ENCODE results near the gene ACE. TPM values are rescaled to one million over a fixed set of nuclear protein-coding genes. Genes with fewer than 3 reads are reported as not detected.

The ACE gene
- total and polyA plus RNA-seq, 10 donors, result 0.61 to 17.3 (median 8.2) TPM

DNA sequence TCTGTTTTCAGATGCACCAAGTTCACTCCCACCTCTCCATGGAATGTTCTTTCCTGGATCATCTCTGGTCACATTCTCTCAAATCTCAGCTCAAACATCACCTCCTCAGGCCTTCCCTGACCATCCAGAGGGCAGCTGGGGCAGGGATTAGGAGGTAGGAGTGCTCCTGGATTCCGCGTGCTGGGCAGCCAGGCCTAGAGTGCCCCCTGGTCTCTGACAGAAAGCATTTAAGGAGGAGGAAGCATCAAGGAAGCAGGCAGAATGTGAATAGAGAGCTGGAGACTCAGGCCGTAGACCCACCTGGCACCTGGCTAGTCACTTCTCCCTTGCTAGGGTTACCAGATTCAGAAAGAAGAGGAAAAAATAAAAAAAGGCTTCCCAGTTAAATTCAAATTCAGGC lies 28.2 kb upstream of the ACE start:
- H3K4me3 ChIP-seq, result no peak overlapping the region
- peaks cover 13 to 54% (median 33%) of the 10 kb centered on the region in 6 donors for H3K4me1 ChIP-seq
- 87 to 96% (median 91%) methylated on average over 3 of the region's 3 CpGs for WGBS, 5 donors
- H3K27ac ChIP-seq, result no peak overlapping the region
- H3K36me3 ChIP-seq, result no peaks in the 10 kb centered on the region
- no peak for DNase-seq
- TF ChIP-seq CTCF (IDR thresholded peaks at IDR 0.05 in 8 of 11, conservative IDR thresholded peaks at IDR 0.05 in 3 of 11), result no peak
- TF ChIP-seq POLR2A (IDR thresholded peaks at IDR 0.05), result no peak
- no peak for TF ChIP-seq POLR2AphosphoS5 (IDR thresholded peaks at IDR 0.05)
- H3K27me3 ChIP-seq (replicated peaks in 1 of 7), result peaks cover 0 to 39% (median 0%) of the 10 kb centered on the region in 7 donors
- intact Hi-C loops (cut with DNase I; ENCODE audit: low total_unique reads), result no loop called here
- H3K9me3 ChIP-seq, result no peaks in the 10 kb centered on the region

DNA sequence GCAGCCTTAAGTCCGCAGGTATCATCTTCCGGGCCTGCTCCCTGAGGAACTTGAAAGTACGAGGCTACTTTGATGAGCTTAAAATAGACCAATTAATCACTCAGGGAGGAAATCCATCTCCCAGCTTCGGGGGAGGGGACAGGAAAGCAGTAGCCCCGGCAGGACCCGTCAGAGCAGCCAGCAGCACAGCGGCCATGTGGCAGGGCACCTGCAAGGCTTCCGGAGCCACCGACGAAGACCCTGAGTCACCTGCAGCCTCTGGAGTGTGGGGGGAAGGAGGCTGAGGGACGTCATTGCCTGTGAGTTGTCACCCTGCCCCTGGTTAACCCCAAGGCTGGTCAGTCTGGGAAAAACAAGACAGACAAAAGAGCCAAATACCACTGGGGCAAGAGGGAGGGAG lies 26.3 kb upstream of the ACE start:
- no peaks in the 10 kb centered on the region for H3K36me3 ChIP-seq
- H3K4me3 ChIP-seq, result no peak overlapping the region
- no peak overlapping the region for H3K27ac ChIP-seq
- H3K27me3 ChIP-seq (replicated peaks in 1 of 7), result peaks cover 0 to 36% (median 0%) of the 10 kb centered on the region in 7 donors
- intact Hi-C loops (cut with DNase I; ENCODE audit: low total_unique reads), result no loop called here
- peaks cover 11 to 47% (median 25%) of the 10 kb centered on the region in 6 donors for H3K4me1 ChIP-seq
- no peak for DNase-seq
- H3K9me3 ChIP-seq, result no peaks in the 10 kb centered on the region
- 10 to 18% (median 11%) methylated on average over 11 of the region's 11 CpGs for WGBS, 5 donors
- TF ChIP-seq CTCF (IDR thresholded peaks at IDR 0.05 in 8 of 11, conservative IDR thresholded peaks at IDR 0.05 in 3 of 11) (no peak), POLR2A (IDR thresholded peaks at IDR 0.05) (no peak), POLR2AphosphoS5 (IDR thresholded peaks at IDR 0.05) (no peak)

DNA sequence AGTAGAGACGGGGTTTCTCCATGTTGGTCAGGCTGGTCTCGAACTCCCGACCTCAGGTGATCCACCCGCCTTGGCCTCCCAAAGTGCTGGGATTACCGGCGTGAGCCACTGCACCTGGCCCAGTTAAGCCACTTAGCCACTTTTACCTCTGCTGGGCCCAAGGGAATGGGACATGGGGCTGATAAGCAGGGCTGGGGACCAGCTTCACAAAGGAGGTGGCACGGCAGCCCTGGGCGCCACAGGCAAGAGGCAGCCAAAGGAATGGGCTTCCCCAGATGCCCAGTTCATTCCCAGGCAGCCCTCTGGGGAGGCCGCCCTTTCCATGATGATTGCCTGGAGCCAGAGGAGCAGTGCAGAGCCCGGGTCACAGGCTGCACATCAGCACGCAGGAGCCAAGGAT lies 25.7 kb upstream of the ACE start:
- Histone ChIP-seq H3K27me3 (replicated peaks in 1 of 7) (peaks cover 0 to 30% (median 0%) of the 10 kb centered on the region in 7 donors), H3K9me3 (no peaks in the 10 kb centered on the region), H3K4me3 (no peak overlapping the region), H3K4me1 (peaks cover 10 to 41% (median 19%) of the 10 kb centered on the region in 6 donors), H3K36me3 (no peaks in the 10 kb centered on the region), H3K27ac (no peak overlapping the region)
- intact Hi-C loops (cut with DNase I; ENCODE audit: low total_unique reads), result no loop called here
- 92 to 94% (median 93%) methylated on average over 9 to 11 of the region's 11 CpGs for WGBS, 5 donors
- no peak for TF ChIP-seq CTCF (IDR thresholded peaks at IDR 0.05 in 8 of 11, conservative IDR thresholded peaks at IDR 0.05 in 3 of 11)
- no peak for TF ChIP-seq POLR2AphosphoS5 (IDR thresholded peaks at IDR 0.05)
- TF ChIP-seq POLR2A (IDR thresholded peaks at IDR 0.05), result no peak
- no peak for DNase-seq

GRCh38 chr17:63452046-63452961 lies 24.6 kb upstream of the ACE start:
- DNase-seq, result no peak
- 64 to 78% (median 75%) methylated on average over 15 of the region's 15 CpGs for WGBS, 5 donors
- intact Hi-C loops (cut with DNase I; ENCODE audit: low total_unique reads), result no loop called here
- Histone ChIP-seq H3K4me1 (peaks cover 5 to 29% (median 9%) of the 10 kb centered on the region in 6 donors), H3K9me3 (no peaks in the 10 kb centered on the region), H3K27ac (no peak overlapping the region), H3K36me3 (no peaks in the 10 kb centered on the region), H3K4me3 (no peak overlapping the region), H3K27me3 (replicated peaks in 1 of 7) (peaks cover 0 to 26% (median 0%) of the 10 kb centered on the region in 7 donors)
- no peak for TF ChIP-seq CTCF (IDR thresholded peaks at IDR 0.05 in 8 of 11, conservative IDR thresholded peaks at IDR 0.05 in 3 of 11)

All from spleen (tissue), 11 donors.